Kidney (tissue), 14 donors: Measurements from ENCODE around the gene MAD1L1. TPM values are rescaled to one million over a fixed set of nuclear protein-coding genes. Genes with fewer than 3 reads are reported as not detected.

Experiments
- DNase-seq, 5 donors: peaks; one replicate each; pipeline ENCODE4 v3.0.0-alpha.2; 2013 to 2020
- FAIRE-seq: peaks from 2 replicates; lab custom pipeline; 2012; peaks lifted over from hg19 to GRCh38; lab: Jason Lieb, UNC
- H3K27ac ChIP-seq, 2 donors: one replicate each; pipeline ENCODE4 v1.7.0; 2013; ENCODE audit warnings: low read depth in 2 of 2, low read length in 2 of 2, inconsistent platforms in 1 of 2
- H3K27me3 ChIP-seq: one replicate; pipeline ENCODE4 v1.7.1; 2013; ENCODE audit warnings: low read length, inconsistent platforms; ENCODE audit not compliant: control insufficient read depth, insufficient read depth
- H3K36me3 ChIP-seq, 3 donors: one replicate each; pipeline versions ENCODE4 v1.7.0 to v1.7.1; 2013; ENCODE audit warnings: low read length in 3 of 3, control low read depth in 1 of 3, inconsistent platforms in 1 of 3; ENCODE audit not compliant: insufficient read depth in 3 of 3, control insufficient read depth in 2 of 3
- H3K4me1 ChIP-seq, 3 donors: one replicate each; pipeline versions ENCODE4 v1.7.0 to v1.7.1; 2013; ENCODE audit warnings: low read length in 3 of 3, inconsistent platforms in 1 of 3, low read depth in 1 of 3; ENCODE audit not compliant: control insufficient read depth in 2 of 3, insufficient read depth in 2 of 3
- H3K4me3 ChIP-seq, 3 donors: one replicate each; pipeline versions ENCODE4 v1.7.0 to v1.8.1; 2013; ENCODE audit warnings: low read length in 3 of 3, control low read depth in 1 of 3, inconsistent platforms in 1 of 3
- H3K9ac ChIP-seq, 3 donors: one replicate each; pipeline versions ENCODE4 v1.7.0 to v1.7.1; 2013; ENCODE audit warnings: low read length in 3 of 3, control low read depth in 1 of 3, inconsistent platforms in 1 of 3
- H3K9me3 ChIP-seq, 3 donors: one replicate each; pipeline versions ENCODE4 v1.7.0 to v1.7.1; 2013; ENCODE audit warnings: low read length in 3 of 3, control low read depth in 1 of 3, inconsistent platforms in 1 of 3; ENCODE audit not compliant: control insufficient read depth in 2 of 3, insufficient read depth in 1 of 3
- intact Hi-C: fragments of 100-400 bp; cut with DNase I; formaldehyde crosslinking; loops from one replicate; pipeline ENCODE4 v1.11.1; 2022
- polyA plus RNA-seq: library from polyadenylated mRNA; stranded (reverse); fragments of 350-450 nt; fragmentation: Illumina TruSeq; extraction: RNeasy Lipid Tissue Mini Kit (QIAGEN cat#74804); gene quantifications from one replicate; pipeline ENCODE4 v1.2.3, GENCODE V29; 2014; ENCODE audit warnings: low read depth, low replicate concordance; ENCODE audit not compliant: insufficient read depth
- total RNA-seq: library from RNA; stranded (reverse); fragmentation: NEBNext Ultra II Directional; extraction: Animal tissue kit (Norgen Biotek cat#: 25700); gene quantifications from one replicate; pipeline ENCODE4 v1.2.1, GENCODE V29; 2021
- TF ChIP-seq, protein P1 (sequence below): IDR thresholded peaks from 3 replicates; pipeline ENCODE4 v1.5.1; 2012; ENCODE audit warnings: mild to moderate bottlenecking, moderate library complexity, borderline replicate concordance; ENCODE audit not compliant: insufficient read depth; ENCODE audit errors: extremely low read depth
- donor health status: control.
- donor health status: control.
- donor health status: control.
- donor health status: control.
- donor health status: control.
- donor health status: DM: yes; HTN: yes; CAD: no.
- donor health status: Normal renal cell carcinoma (clear cell type).

MAD1L1 gene
- total and polyA plus RNA-seq, 2 donors from 2014 or later, result 33.2 to 45.2 TPM

DNA sequence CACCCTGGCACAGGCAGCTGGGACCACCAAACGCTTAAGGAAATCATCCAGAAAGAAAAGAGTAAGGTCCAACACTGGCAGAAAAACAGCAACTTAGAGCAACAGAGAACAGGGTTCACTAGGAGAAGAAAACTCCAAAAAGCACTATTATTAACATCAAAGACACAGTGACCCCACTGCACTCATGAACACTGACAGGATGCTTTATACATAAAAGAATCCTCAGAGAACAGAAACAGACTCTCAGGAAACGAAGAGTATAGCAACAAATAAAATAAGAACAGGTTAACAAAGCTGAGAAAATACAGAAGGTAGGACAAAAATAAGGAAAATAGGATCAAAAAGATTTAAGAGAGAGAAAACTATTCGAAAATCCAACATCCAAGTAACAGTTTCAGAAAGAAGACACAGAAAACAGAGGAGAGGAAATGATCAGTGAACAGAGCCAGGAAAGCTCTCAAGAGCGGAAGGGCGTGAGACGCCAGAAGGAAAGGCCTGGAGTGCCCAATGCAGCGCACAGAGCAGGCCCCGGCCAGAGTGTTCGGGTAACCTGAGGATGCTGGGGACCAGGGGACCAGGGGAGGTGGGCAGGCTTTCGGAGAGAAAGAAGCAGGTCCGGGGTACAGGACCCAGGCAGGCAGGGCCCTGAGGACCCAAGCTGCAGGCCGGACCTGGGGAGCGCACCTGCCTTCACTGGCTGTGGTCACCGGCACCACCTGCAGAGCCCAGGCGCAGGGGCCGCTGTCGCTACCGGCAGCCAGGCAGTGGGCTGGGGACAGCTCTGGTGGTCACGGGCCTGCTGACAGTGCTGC, 258.2 kb downstream of the MAD1L1 start:
- intact Hi-C loops, result no loop called here
- H3K9me3 ChIP-seq, result no peaks in the 10 kb centered on the region
- no peak overlapping the region for H3K4me3 ChIP-seq
- H3K27ac ChIP-seq, result no peak overlapping the region
- no peaks in the 10 kb centered on the region for H3K36me3 ChIP-seq
- FAIRE-seq (no peak), DNase-seq (peak in 1 of 5 donors; percentile 60)
- peaks cover 0 to 4% (median 2%) of the 10 kb centered on the region in 3 donors for H3K4me1 ChIP-seq
- H3K27me3 ChIP-seq, result no peaks in the 10 kb centered on the region
- H3K9ac ChIP-seq, result no peak overlapping the region
- TF ChIP-seq, protein P1, sequence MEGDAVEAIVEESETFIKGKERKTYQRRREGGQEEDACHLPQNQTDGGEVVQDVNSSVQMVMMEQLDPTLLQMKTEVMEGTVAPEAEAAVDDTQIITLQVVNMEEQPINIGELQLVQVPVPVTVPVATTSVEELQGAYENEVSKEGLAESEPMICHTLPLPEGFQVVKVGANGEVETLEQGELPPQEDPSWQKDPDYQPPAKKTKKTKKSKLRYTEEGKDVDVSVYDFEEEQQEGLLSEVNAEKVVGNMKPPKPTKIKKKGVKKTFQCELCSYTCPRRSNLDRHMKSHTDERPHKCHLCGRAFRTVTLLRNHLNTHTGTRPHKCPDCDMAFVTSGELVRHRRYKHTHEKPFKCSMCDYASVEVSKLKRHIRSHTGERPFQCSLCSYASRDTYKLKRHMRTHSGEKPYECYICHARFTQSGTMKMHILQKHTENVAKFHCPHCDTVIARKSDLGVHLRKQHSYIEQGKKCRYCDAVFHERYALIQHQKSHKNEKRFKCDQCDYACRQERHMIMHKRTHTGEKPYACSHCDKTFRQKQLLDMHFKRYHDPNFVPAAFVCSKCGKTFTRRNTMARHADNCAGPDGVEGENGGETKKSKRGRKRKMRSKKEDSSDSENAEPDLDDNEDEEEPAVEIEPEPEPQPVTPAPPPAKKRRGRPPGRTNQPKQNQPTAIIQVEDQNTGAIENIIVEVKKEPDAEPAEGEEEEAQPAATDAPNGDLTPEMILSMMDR, result no peak

DNA sequence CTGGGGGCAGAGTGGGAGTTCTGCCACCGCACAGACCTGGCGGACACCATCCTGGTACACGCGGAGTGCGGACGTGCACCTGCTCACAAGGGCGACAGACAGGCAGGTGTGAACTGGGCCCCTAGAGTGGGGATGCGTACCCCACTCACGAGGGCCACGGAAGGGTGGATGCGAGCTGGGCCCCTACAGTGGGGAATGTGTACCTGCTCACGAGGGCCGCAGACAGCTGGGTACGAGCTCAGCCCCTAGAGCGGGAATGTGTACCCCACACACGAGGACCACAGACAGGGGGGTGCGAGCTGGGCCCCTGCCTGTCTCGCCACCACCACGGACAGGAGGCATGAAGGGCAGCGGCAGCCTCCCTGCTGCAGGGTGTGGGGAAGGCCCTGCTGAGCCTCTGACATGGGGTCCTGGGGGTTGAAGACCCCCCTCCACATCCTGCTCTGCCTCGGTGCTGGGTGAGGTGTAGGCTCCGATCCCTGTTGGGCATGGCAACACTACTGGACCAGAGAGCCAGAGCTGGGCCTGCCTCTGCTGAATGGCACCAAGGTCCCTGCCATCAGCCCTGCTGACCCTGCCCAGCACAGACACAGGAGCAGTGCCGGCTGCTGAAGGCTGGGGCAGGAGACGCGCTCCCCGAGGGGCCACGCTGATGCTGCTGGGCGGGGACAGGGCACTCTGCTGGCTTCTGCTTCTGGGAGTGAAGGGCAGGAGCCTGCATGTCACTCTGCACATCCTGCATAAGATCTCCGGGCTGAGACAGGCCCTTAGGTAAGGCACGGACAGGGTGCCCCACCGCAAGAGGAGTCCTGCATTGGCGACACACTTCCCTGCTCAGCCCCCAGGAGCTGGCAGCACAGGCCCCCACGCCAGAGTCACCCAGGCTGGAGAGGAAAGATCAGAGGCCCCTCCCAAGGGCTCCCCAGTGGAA, 259.2 kb downstream of the MAD1L1 start:
- peak in 1 of 5 donors; percentile 54 for DNase-seq
- intact Hi-C loops, result no loop called here

DNA sequence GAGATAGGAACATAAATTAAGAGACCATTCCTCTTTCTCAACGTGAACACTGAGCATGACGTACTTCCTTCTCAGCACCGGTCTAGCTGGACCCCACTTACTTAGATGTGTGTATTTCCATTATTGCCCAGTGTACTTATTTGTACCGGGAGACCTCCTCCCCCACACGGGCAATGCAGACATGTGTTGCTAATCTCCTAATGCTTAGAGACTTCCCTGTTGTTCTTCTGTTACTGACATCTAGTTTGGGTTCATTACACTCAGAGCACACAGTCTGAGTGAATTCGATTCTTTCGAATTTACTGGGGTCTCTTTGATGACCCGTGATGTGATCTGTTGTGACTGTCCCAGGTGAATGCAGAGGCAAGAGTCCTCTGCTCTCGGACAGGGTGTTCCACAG, 260.0 kb downstream of the MAD1L1 start:
- Histone ChIP-seq H3K4me1 (peaks cover 0 to 4% (median 2%) of the 10 kb centered on the region in 3 donors), H3K9me3 (no peaks in the 10 kb centered on the region), H3K27ac (no peak overlapping the region), H3K9ac (no peak overlapping the region), H3K4me3 (no peak overlapping the region), H3K27me3 (no peaks in the 10 kb centered on the region), H3K36me3 (no peaks in the 10 kb centered on the region)
- FAIRE-seq, result no peak
- intact Hi-C loops, result no loop called here
- peak in 3 of 5 donors; percentile 12 to 55 (median 52) for DNase-seq
- TF ChIP-seq, protein P1, result no peak

More for the DNA sequence above, 259.2 kb downstream of the MAD1L1 start:
- Histone ChIP-seq H3K4me3 (no peak overlapping the region), H3K9ac (no peak overlapping the region), H3K27ac (no peak overlapping the region), H3K9me3 (no peaks in the 10 kb centered on the region), H3K4me1 (peaks cover 0 to 4% (median 2%) of the 10 kb centered on the region in 3 donors), H3K36me3 (no peaks in the 10 kb centered on the region), H3K27me3 (no peaks in the 10 kb centered on the region)
- TF ChIP-seq, protein P1, result no peak
- no peak for FAIRE-seq
